Suprapubic skin (tissue), 4 donors: ENCODE data around the gene FRMD4A. TPM values are rescaled to one million over a fixed set of nuclear protein-coding genes. Genes with fewer than 3 reads are reported as not detected.

ENCODE experiments used
- DNase-seq, 2 donors: peaks; one replicate each; pipeline ENCODE4 v3.0.0-alpha.2; 2019; ENCODE audit warnings: low spot score in 2 of 2
- H3K27ac ChIP-seq: fragments of 200-600 bp; sonication (generic); one replicate; pipeline ENCODE4 v1.5.1; 2019
- H3K27me3 ChIP-seq: fragments of 200-600 bp; sonication (generic); one replicate; pipeline ENCODE4 v1.5.1; 2019
- H3K36me3 ChIP-seq: fragments of 200-600 bp; sonication (generic); one replicate; pipeline ENCODE4 v1.5.1; 2019
- H3K4me1 ChIP-seq: fragments of 200-600 bp; sonication (generic); one replicate; pipeline ENCODE4 v1.5.1; 2019
- H3K4me3 ChIP-seq: fragments of 200-600 bp; sonication (generic); one replicate; pipeline ENCODE4 v1.5.1; 2019; ENCODE audit warnings: mild to moderate bottlenecking
- H3K9me3 ChIP-seq: fragments of 200-600 bp; sonication (generic); one replicate; pipeline ENCODE4 v1.5.1; 2019
- CTCF ChIP-seq, 2 donors: fragments of 200-600 bp in 1 of 2; fragments of 450-650 bp in 1 of 2; sonication (generic) in 1 of 2; IDR thresholded peaks; one replicate each; pipeline ENCODE4 v1.5.1; 2016 to 2019; ENCODE audit warnings: antibody characterized with exemption in 2 of 2, mild to moderate bottlenecking in 1 of 2, moderate library complexity in 1 of 2
- EP300 ChIP-seq: sonication (generic); formaldehyde crosslinking; IDR thresholded peaks from one replicate; pipeline ENCODE4 v1.6.1; 2017; ENCODE audit warnings: antibody characterized with exemption
- POLR2A ChIP-seq, 2 donors: fragments of 450-650 bp; IDR thresholded peaks; one replicate each; pipeline ENCODE4 v1.6.1; 2017; ENCODE audit warnings: antibody characterized with exemption in 2 of 2, mild to moderate bottlenecking in 2 of 2, moderate library complexity in 2 of 2
- POLR2AphosphoS5 ChIP-seq, 3 donors: sonication (generic); formaldehyde crosslinking; IDR thresholded peaks; one replicate each; pipeline ENCODE4 v1.6.1; 2017; ENCODE audit warnings: antibody characterized with exemption in 3 of 3
- WGBS: methylation state at CpG from one replicate; pipeline ENCODE4 v1.1.5; 2018; 5-methylcytosine and 5-hydroxymethylcytosine counted together
- total RNA-seq, 4 donors: library from RNA; depleted of rRNA; stranded (reverse); fragments of >200 nt; gene quantifications; one replicate each; pipeline ENCODE4 v1.1.0, GENCODE V29; 2016

Gene FRMD4A
- total RNA-seq, 4 donors from 2014 or later, result 27.4 to 86.3 (median 58.0) TPM

DNA sequence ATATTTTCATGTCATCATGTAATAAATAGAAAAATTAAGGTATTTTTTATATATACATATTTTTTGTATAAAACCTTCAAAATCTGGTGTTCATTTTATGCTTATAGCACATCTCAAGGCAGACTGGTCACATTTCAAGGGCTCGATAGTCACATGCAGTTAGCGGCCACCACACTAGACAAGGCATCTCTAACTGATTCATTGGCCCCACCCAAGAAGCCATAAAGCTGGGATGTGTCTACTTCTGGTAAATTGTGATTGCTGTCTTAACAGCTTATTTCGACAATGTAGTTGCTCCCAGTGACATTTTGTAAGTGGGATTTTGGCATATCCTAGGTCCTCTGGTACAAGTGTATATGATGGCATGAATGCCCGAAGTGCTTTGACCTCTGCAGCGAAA is 168.7 kb downstream of the FRMD4A start:
- no peak overlapping the region for H3K4me3 ChIP-seq
- H3K4me1 ChIP-seq, result no peaks in the 10 kb centered on the region
- no peak for TF ChIP-seq POLR2A (IDR thresholded peaks at IDR 0.05)
- H3K36me3 ChIP-seq, result no peaks in the 10 kb centered on the region
- WGBS, result 93% methylated on average over 5 of the region's 5 CpGs
- DNase-seq, result no peak
- H3K9me3 ChIP-seq, result no peaks in the 10 kb centered on the region
- H3K27me3 ChIP-seq, result peaks cover 27% of the 10 kb centered on the region
- no peak overlapping the region for H3K27ac ChIP-seq

DNA sequence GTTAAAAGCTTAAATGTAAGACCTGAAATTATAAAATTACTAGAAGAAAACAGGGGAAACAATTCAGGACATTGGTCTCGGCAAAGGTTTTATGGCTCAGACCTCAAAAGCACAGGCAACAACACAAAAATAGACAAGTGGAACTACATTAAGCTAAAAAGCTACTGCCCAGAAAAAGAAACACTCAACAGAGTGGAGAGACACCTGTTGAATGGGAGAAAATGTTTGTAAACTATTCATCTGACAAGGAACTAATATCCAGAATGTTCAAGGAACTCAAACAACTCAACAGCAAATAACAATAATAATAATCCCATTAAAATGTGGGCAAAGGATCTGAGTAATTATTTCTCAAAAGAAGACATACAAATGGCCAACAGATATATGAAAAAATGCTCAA is 170.4 kb downstream of the FRMD4A start:
- Histone ChIP-seq H3K4me3 (no peak overlapping the region), H3K9me3 (no peaks in the 10 kb centered on the region), H3K27ac (no peak overlapping the region), H3K36me3 (no peaks in the 10 kb centered on the region), H3K4me1 (no peaks in the 10 kb centered on the region), H3K27me3 (peaks cover 27% of the 10 kb centered on the region)
- TF ChIP-seq POLR2AphosphoS5 (IDR thresholded peaks at IDR 0.05), result no peak
- TF ChIP-seq POLR2A (IDR thresholded peaks at IDR 0.05), result no peak
- TF ChIP-seq EP300, result no peak
- no peak for TF ChIP-seq CTCF (IDR thresholded peaks at IDR 0.05)
- DNase-seq, result no peak
- 92% methylated on average over 1 of the region's 1 CpG for WGBS

- no peak for TF ChIP-seq CTCF (IDR thresholded peaks at IDR 0.05)
- no peak for TF ChIP-seq EP300
- TF ChIP-seq POLR2AphosphoS5 (IDR thresholded peaks at IDR 0.05), result no peak
- no peak for TF ChIP-seq POLR2A (IDR thresholded peaks at IDR 0.05)
- no peak for DNase-seq
- no peak overlapping the region for H3K4me3 ChIP-seq
- H3K9me3 ChIP-seq, result no peaks in the 10 kb centered on the region
- H3K4me1 ChIP-seq, result no peaks in the 10 kb centered on the region
- H3K27ac ChIP-seq, result no peak overlapping the region
- no peaks in the 10 kb centered on the region for H3K36me3 ChIP-seq
- peaks cover 23% of the 10 kb centered on the region for H3K27me3 ChIP-seq
These were observed 172.1 kb downstream of the FRMD4A start for GRCh38 chr10:14158575-14158974.

- H3K36me3 ChIP-seq, result no peaks in the 10 kb centered on the region
- TF ChIP-seq EP300 (no peak), POLR2A (IDR thresholded peaks at IDR 0.05) (no peak), CTCF (IDR thresholded peaks at IDR 0.05) (no peak), POLR2AphosphoS5 (IDR thresholded peaks at IDR 0.05) (no peak)
- no peaks in the 10 kb centered on the region for H3K9me3 ChIP-seq
- H3K27me3 ChIP-seq, result peaks cover 23% of the 10 kb centered on the region
- 84% methylated on average over 5 of the region's 5 CpGs for WGBS
- no peaks in the 10 kb centered on the region for H3K4me1 ChIP-seq
- no peak overlapping the region for H3K4me3 ChIP-seq
- DNase-seq, result no peak
- H3K27ac ChIP-seq, result no peak overlapping the region
These were observed 174.6 kb downstream of the FRMD4A start for GRCh38 chr10:14156104-14156503.

- Histone ChIP-seq H3K9me3 (no peaks in the 10 kb centered on the region), H3K36me3 (no peaks in the 10 kb centered on the region), H3K27ac (no peak overlapping the region), H3K4me3 (no peak overlapping the region), H3K4me1 (no peaks in the 10 kb centered on the region), H3K27me3 (peaks cover 16% of the 10 kb centered on the region)
- no peak for DNase-seq
- no peak for TF ChIP-seq POLR2AphosphoS5 (IDR thresholded peaks at IDR 0.05)
- TF ChIP-seq EP300, result no peak
- no peak for TF ChIP-seq CTCF (IDR thresholded peaks at IDR 0.05)
- no peak for TF ChIP-seq POLR2A (IDR thresholded peaks at IDR 0.05)
- 71% methylated on average over 17 of the region's 17 CpGs for WGBS
These were observed 177.1 kb downstream of the FRMD4A start for GRCh38 chr10:14153570-14154055.

DNA sequence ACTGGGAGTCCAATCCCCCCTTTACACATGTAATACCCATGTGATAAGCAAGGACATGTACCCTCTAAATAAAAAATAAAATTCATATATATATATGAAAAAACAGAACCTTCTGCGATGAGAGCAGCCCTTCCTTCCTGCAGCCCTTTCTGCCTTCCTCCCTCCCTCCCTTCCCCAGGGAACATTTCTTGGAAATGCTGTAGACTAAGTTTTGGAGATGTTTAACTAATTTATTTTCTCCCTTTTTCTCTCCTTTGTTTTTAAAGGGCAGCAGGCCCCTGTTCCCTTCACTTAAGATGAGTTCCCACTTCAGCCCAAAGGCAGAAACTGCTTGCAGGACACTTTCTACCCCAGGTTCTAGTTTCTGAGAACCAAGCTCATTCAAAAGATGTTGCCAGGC is 179.2 kb downstream of the FRMD4A start:
- WGBS, result 59% methylated on average over 1 of the region's 1 CpG
- DNase-seq, result no peak
- Histone ChIP-seq H3K27ac (no peak overlapping the region), H3K4me3 (no peak overlapping the region), H3K4me1 (no peaks in the 10 kb centered on the region), H3K36me3 (no peaks in the 10 kb centered on the region), H3K9me3 (no peaks in the 10 kb centered on the region), H3K27me3 (peaks cover 7% of the 10 kb centered on the region)
- TF ChIP-seq POLR2A (IDR thresholded peaks at IDR 0.05), result no peak
- no peak for TF ChIP-seq POLR2AphosphoS5 (IDR thresholded peaks at IDR 0.05)
- no peak for TF ChIP-seq EP300
- TF ChIP-seq CTCF (IDR thresholded peaks at IDR 0.05), result no peak
